ENCODE measurements around the gene FBXO42. TPM values are rescaled to one million over a fixed set of nuclear protein-coding genes. Genes with fewer than 3 reads are reported as not detected.

Gene FBXO42
- total and polyA plus RNA-seq, 2 of the 13 experiments (the other 11 are each of a cell fraction or from before 2014, with no cell fraction given), result 7.6 to 17.5 TPM

DNA sequence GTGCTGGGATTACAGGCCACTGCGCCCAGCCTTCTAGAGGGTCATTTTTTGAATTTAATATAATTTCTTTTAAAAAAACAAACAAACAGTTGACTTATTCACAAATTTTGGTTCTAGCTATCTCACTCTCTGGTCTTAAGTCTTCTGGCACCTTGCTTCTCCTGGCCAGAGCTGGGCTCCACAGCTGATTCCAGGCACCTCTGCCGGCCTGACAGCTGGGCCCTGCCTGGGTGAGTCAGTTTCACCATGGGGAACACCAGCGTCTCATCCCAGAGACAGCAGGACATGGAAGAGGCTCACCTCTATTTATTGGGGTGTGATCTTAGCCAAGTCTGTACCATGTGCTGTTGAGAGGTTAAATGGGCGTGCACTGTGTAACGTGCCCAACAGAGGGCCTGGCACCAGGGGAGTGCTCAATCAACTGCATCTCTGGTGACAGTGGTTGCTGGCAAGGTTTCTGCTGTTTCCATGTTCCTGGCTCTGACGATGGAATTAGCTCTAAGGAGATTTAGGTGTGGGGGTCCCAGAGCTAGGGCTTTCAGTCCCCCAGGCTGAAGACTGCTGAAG is 116.3 kb downstream of the FBXO42 start:
- intact Hi-C loops (cut with micrococcal nuclease; ENCODE audit: unreplicated experiment), result loop anchor here (1.0 to 2.0 kb wide), 3 partner anchors 16 to 157 kb away; no protein-coding TSS in a partner anchor
- BruUV-seq (replicated peaks), result no TSS peak
- peak overlapping the region; percentile 66 to 79 (median 67) for H3K4me3 ChIP-seq (replicated peaks in 1 of 3; ENCODE audit: insufficient read depth in 1 of 3, low read depth in 2 of 3, low read length in 3 of 3)
- H3K9ac ChIP-seq (ENCODE audit: insufficient read depth, low read depth, low read length), result no peak overlapping the region
- ChIA-PET POLR2A (interaction anchor here (2.0 kb wide), 1 partner anchor 29 kb away, joined by 7 read pairs; no protein-coding TSS in a partner anchor), CTCF (ENCODE audit: low intra/inter-chr PET ratio, low total read pairs) (no interaction called here)
- H3K27ac ChIP-seq (ENCODE audit: extremely low read length, insufficient read depth, low read length), result no peak overlapping the region
- H2AFZ ChIP-seq (ENCODE audit: low read length), result peak overlapping the region; percentile 47
- H3K4me1 ChIP-seq (ENCODE audit: insufficient read depth, low read length), result peaks cover 43% of the 10 kb centered on the region
- ATAC-seq (peak; percentile 76), DNase-seq (ENCODE audit: low spot score) (peak; percentile 35), FAIRE-seq (peak; percentile 43)
- H3K4me2 ChIP-seq (ENCODE audit: low read depth, low read length), result peak overlapping the region; percentile 97
- no peaks in the 10 kb centered on the region for H3K9me3 ChIP-seq (ENCODE audit: low read length)
- no peaks in the 10 kb centered on the region for H3K36me3 ChIP-seq (replicated peaks in 1 of 2; ENCODE audit: control insufficient read depth in 1 of 2, insufficient read depth in 2 of 2, low read length in 2 of 2)
- in situ Hi-C loops (cut with HindIII; ENCODE audit: extremely low pct_ligation_motif_present, low pct_unique_long_range_greater_than_20kb), result no loop called here
- H4K20me1 ChIP-seq (ENCODE audit: insufficient read depth, low read length), result no peaks in the 10 kb centered on the region
- H3K27me3 ChIP-seq (ENCODE audit: control insufficient read depth in 1 of 2, insufficient read depth in 2 of 2, low read length in 2 of 2), result no peaks in the 10 kb centered on the region
- no peaks in the 10 kb centered on the region for H3K79me2 ChIP-seq (ENCODE audit: insufficient read depth, low read length)
- 36% methylated on average over 3 of the region's 6 CpGs for WGBS (ENCODE audit: low lambda C conversion rate)
- TF ChIP-seq MXI1 (IDR thresholded peaks at IDR 0.05; ENCODE audit: borderline replicate concordance, low read depth, low read length), result peak; percentile 35; the same call in 1 of the 3 replicates
- TF ChIP-seq SP4 (CRISPR knock-in tag; IDR thresholded peaks at IDR 0.05), result 0 out of 2 replicates have a peak, but pooled peaks have one; percentile 13
- TF ChIP-seq, protein P1, sequence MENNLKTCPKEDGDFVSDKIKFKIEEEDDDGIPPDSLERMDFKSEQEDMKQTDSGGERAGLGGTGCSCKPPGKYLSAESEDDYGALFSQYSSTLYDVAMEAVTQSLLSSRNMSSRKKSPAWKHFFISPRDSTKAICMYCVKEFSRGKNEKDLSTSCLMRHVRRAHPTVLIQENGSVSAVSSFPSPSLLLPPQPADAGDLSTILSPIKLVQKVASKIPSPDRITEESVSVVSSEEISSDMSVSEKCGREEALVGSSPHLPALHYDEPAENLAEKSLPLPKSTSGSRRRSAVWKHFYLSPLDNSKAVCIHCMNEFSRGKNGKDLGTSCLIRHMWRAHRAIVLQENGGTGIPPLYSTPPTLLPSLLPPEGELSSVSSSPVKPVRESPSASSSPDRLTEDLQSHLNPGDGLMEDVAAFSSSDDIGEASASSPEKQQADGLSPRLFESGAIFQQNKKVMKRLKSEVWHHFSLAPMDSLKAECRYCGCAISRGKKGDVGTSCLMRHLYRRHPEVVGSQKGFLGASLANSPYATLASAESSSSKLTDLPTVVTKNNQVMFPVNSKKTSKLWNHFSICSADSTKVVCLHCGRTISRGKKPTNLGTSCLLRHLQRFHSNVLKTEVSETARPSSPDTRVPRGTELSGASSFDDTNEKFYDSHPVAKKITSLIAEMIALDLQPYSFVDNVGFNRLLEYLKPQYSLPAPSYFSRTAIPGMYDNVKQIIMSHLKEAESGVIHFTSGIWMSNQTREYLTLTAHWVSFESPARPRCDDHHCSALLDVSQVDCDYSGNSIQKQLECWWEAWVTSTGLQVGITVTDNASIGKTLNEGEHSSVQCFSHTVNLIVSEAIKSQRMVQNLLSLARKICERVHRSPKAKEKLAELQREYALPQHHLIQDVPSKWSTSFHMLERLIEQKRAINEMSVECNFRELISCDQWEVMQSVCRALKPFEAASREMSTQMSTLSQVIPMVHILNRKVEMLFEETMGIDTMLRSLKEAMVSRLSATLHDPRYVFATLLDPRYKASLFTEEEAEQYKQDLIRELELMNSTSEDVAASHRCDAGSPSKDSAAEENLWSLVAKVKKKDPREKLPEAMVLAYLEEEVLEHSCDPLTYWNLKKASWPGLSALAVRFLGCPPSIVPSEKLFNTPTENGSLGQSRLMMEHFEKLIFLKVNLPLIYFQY (CRISPR knock-in tag; IDR thresholded peaks at IDR 0.05; ENCODE audit: borderline replicate concordance), result no peak
- 0 out of 2 replicates have a peak, but pooled peaks have one; percentile 7 for TF ChIP-seq FOXA3 (CRISPR knock-in tag; IDR thresholded peaks at IDR 0.05)
- TF ChIP-seq NKX3-1 (CRISPR knock-in tag; IDR thresholded peaks at IDR 0.05), result no peak
- no peak for TF ChIP-seq ZNF224 (CRISPR knock-in tag; IDR thresholded peaks at IDR 0.05)
- no peak for TF ChIP-seq ZNF33B (CRISPR knock-in tag; IDR thresholded peaks at IDR 0.05)
- no peak for TF ChIP-seq ZNF549 (CRISPR knock-in tag; IDR thresholded peaks at IDR 0.05)
- TF ChIP-seq IKZF4 (CRISPR knock-in tag; IDR thresholded peaks at IDR 0.05; ENCODE audit: borderline replicate concordance, low read depth, not compliant biosample characterization), result no peak
- no peak for TF ChIP-seq KDM2A (CRISPR knock-in tag; IDR thresholded peaks at IDR 0.05; ENCODE audit: borderline replicate concordance, low read depth)
- TF ChIP-seq DR1 (CRISPR knock-in tag; IDR thresholded peaks at IDR 0.05), result no peak
- TF ChIP-seq ZSCAN12 (CRISPR knock-in tag; IDR thresholded peaks at IDR 0.05), result no peak
- TF ChIP-seq RFX3 (CRISPR knock-in tag; IDR thresholded peaks at IDR 0.05), result no peak
- TF ChIP-seq ZNF788 (CRISPR knock-in tag; IDR thresholded peaks at IDR 0.05; ENCODE audit: borderline replicate concordance), result 0 out of 2 replicates have a peak, but pooled peaks have one; percentile 36
- TF ChIP-seq TAF15 (IDR thresholded peaks at IDR 0.05; ENCODE audit: low read depth, low read length, poor library complexity, severe bottlenecking), result no peak
- TF ChIP-seq, protein P2, sequence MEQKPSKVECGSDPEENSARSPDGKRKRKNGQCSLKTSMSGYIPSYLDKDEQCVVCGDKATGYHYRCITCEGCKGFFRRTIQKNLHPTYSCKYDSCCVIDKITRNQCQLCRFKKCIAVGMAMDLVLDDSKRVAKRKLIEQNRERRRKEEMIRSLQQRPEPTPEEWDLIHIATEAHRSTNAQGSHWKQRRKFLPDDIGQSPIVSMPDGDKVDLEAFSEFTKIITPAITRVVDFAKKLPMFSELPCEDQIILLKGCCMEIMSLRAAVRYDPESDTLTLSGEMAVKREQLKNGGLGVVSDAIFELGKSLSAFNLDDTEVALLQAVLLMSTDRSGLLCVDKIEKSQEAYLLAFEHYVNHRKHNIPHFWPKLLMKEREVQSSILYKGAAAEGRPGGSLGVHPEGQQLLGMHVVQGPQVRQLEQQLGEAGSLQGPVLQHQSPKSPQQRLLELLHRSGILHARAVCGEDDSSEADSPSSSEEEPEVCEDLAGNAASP (CRISPR knock-in tag; IDR thresholded peaks at IDR 0.05; ENCODE audit: borderline replicate concordance), result no peak
- TF ChIP-seq ZBTB42 (CRISPR knock-in tag; IDR thresholded peaks at IDR 0.05), result no peak
- TF ChIP-seq, protein P3, sequence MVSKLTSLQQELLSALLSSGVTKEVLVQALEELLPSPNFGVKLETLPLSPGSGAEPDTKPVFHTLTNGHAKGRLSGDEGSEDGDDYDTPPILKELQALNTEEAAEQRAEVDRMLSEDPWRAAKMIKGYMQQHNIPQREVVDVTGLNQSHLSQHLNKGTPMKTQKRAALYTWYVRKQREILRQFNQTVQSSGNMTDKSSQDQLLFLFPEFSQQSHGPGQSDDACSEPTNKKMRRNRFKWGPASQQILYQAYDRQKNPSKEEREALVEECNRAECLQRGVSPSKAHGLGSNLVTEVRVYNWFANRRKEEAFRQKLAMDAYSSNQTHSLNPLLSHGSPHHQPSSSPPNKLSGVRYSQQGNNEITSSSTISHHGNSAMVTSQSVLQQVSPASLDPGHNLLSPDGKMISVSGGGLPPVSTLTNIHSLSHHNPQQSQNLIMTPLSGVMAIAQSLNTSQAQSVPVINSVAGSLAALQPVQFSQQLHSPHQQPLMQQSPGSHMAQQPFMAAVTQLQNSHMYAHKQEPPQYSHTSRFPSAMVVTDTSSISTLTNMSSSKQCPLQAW (CRISPR knock-in tag; IDR thresholded peaks at IDR 0.05), result no peak
